NCI-H1417 (cell line): ENCODE results near the gene KCP.

ENCODE experiments used
- DNase-seq, 3 experiments: peaks; one replicate each; lab custom pipeline; 2025; lab: John Stamatoyannopoulos, UW

KCP gene

GRCh38 chr7:128939075-128939860, 28.8 kb upstream of the KCP start:
- no peak for DNase-seq

DNA sequence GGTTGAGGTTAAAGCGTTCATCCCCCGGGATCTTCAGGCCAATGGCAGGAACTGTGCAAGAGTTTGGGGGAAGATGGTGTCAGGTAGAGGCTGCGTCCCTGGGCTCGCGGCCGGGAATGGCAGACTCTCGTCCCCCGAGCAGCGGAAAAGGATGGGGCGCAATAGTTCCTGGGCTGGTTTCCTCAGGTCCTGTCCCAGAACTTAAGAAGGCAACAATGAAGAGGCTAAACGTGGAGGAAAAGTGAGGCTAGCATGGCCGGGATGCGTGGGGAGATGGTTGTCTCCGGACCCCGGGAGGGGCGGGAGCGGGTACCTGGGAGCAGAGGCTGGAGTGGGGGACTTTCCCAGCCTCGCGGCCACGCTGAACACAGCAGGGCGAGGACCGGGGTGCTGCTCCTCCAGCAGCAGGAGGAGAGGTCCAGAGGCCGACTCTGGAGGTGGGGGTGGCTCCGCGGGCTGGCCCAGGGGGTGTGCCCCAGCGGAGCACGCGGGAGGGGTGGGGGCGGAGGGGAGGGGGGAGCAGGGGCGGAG, 28.1 kb upstream of the KCP start:
- DNase-seq: peak in 2 of 3 experiments; percentile 66 to 73

DNA sequence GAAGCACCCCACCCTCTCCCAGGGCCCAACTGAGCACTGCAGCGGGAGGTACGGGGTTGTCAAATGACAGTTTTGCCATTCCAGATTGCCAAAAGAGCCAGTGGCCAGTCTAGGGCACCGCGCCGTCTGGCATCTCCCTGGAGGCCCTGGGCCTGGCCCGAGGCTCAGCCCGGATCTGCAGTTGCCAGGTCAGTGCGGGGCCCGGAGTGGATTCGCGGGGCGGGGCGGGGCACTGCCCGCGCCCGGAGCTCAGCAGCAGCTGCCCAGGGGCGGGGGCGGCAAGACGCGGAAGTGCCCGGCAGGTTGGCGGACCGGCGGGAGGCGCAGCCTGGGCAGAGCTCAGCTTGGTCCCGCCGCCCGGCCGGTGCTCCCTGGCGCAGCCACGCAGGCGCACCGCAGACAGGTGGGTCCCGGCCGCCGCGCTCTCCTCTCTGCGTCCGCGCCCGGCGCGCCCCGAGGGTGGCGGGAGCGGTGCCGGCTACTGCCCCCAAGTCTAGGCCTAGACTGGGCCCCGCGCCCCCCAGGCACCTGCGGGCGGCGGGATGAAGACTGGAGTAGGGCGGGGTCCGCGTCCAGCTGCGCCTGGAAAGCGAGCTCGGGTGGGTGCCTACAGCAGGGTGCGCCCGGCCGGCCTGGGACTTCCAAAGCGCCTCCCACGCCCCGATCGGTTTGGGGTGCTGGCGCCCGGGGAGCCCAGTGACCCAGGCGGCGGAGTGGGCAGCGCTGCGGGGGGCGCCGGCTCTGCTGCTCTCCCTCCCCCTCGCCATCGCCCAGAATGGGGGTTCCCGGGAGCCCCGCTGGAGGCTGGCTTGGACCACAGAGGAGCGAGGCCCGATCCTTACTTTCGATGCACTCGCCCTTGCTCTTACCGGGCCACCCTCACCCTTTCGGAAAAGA, 27.4 kb upstream of the KCP start, which contains the start of gene IRF5:
TSS of gene IRF5 (plus strand) at position 281 of the 897 bp plus-strand sequence. CDS start 4,155 bp downstream, outside the sequence.
- DNase-seq: peak; percentile 10 to 77 (median 77)

DNA sequence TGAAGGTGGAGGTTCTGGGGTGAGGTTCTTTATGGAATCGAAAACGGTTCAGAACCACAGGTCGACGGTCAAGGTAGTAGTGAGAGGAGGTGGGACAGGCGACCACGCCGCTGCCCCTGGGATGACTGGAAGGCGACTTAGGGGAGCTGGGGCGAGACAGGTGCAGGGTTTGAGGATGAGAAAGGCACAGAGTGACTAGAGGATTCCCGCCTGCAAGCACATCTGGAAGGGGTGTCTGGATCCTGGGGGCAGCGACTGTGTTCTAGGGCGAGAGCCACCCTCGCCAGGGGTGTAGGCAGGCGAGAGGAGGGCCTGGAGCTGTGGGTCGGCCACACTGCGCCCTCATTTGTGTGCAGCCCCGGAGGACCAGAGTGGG, 26.8 kb upstream of the KCP start:
- DNase-seq: no peak

GRCh38 chr7:128936798-128937197, 26.3 kb upstream of the KCP start:
- no peak for DNase-seq

DNA sequence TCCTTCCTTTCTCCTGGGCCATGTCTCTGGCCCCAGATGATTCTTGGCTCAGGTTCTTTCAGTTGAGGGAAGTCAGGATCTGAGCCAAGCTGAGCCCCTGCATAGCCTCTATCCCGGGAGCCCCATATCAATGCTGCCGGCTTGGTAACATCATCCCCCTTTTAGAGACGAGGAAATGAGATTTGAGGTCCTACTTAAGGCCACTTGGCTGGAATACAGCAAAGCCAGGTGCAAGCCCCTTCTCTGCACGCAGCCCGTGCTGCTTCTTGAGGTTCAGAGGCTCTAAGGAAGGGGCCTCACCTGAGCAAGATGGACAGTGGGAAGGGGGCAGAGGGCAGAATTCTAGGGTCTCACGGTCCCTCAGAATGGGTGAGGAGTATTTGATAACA, 24.8 kb upstream of the KCP start:
- DNase-seq: no peak

DNA sequence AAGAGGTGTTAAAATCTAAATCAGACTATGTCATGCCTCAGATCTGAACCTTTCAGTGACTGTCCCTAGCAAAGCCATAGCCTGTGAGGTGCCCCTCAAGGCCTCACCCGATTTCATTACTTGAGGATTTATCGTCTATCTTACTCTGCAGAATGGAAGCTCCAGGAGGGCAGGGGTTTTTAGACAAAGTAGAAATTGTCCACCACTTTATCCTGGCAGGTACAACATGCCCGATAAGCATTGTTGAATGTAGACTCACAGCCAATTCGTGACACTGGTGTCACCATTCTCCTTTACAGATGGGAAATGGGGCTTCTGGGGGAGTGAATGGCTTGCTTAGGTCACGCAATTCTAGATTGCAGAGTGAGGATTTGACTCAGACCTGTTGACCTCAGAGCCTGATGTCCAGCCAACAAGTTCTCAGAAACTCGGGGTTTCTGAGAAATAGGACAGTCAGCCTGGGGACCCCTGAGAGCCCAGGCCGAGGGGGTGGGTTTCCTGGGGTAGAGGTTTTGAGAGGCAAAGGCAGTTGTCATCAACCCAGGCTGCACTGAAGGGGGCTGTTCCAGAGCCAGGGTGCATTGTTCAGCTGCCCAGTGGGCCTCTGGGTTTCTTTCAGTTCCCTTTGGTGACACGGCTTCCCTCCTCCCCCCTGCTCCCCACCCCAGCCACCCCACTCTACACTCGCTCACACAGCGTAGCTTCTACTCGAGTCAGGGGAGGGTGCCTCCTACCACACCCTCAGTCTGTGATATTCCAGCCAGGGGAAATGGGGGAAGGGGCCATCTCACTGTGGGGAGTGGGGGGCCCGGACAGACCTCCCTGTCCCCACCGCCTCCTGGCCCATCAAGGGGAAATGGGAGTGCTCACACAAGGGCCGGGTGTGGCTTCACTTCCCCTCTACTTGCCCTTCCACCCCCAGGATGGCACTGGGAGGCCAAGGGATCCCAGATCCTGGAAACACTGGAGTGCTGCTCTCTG, 24.1 kb upstream of the KCP start:
- DNase-seq: no peak

GRCh38 chr7:128933180-128933891, 22.8 kb upstream of the KCP start:
- DNase-seq: no peak

- no peak for DNase-seq
Observed at GRCh38 chr7:128932862-128933179, 22.3 kb upstream of the KCP start.

DNA sequence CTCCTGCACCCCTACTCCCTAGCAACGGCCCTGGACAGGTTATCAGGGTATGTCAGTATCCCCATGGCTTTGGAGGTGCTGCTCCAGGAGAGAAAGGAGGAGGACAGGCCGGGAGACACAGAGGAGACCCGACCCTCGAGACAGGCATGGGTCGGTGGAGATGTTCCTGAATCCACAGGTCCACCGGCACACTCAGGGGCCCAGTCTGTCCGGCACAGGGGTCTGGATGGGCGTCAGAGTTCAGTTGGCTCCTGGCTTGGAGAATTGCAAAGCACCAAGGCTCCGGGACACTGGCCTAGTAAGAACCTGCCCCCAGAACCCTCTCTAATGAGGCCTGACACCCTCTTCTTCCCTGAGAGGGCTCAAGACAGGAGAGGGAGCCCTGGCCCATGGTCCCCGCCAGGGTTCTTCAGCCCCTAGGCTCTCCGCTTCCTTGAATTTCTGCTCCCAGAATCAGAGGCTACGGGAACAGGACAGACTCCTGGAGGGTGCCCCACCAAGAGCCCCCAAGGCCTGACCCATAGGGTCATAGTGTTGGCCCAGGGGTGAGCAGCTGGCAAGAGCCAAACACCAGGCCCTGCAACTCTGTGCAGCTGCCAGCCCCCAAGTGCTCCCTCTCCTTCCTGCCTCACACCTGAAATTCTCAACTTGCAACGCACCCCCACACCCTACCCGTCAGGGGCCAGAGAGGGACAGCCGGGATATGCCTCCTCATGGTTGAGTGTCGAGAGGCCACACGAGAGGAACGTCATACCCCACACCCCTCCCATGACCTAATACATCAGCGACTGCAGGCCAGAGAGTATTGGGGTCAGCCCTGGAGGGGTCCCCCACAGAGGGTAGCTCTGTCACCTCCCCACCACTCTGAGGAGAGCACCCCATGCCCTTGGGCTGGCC, 21.7 kb upstream of the KCP start:
- DNase-seq: no peak

- no peak for DNase-seq
Observed at GRCh38 chr7:128931190-128931798, 20.8 kb upstream of the KCP start.

GRCh38 chr7:128928882-128929788, 18.6 kb upstream of the KCP start:
- no peak for DNase-seq

DNA sequence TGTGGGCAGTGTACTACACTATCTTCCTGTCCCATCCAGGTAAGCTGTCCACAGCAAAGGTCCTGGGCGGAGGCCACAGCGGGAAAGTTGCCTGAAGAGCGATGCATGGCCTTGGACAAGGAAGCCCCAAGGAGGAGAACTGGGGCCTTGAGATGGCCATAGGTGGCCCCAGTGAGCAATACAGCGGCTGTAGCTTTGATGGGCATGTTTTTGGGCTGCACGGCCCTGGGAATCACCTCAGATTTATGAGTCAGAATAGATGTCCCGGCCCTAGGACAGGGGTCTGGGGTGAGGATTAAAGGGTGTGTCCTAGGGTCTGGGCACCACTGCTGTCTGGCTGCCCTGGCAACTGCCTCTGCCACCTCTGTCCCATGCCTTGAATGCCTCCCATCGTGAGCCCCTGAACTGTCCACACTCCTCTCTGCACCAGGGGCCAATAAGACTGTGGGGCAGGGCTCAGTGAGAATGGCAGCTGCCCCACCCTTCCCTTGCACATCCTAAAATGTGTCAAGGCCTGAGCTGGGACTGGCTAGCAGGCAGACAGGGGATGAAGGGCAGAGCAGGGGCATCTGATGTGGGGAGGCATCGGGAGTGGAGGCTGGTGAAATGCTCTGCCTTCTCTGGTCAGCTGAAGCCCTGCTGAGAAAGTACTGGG, 17.8 kb upstream of the KCP start:
- DNase-seq: no peak

GRCh38 chr7:128924707-128925588, 14.4 kb upstream of the KCP start:
- no peak for DNase-seq

DNA sequence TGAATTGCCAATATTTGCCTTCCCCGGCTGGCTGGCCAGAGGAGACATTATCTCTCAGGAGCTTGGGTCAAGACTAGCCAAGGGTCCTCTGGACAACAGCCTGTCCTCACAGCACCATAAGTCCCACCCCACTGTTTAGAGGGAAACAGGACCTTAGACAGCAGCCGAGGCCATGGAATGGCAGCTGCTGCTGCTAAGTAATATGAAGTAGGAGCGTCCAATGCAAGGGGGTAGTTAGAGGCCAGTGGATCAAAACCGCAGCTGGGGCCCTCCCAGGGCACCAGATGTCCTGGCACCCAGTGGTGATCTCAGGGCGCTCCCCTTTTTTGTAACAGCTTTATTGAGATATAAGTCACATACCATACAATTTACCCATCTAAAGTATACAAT, 12.9 kb upstream of the KCP start:
- DNase-seq: no peak

GRCh38 chr7:128922496-128923410, 12.2 kb upstream of the KCP start:
- DNase-seq: no peak
